ENCODE results near the gene C19orf47.

The C19orf47 gene

GRCh38 chr19:40281381-40282208 is 66.6 kb downstream of the C19orf47 start:
- DNase-seq (ENCODE audit: low spot score): no peak

- no peak for DNase-seq (ENCODE audit: low spot score)
Observed at GRCh38 chr19:40280608-40281221, 67.5 kb downstream of the C19orf47 start.

- DNase-seq (ENCODE audit: low spot score): no peak
Observed at GRCh38 chr19:40279761-40280607, 68.2 kb downstream of the C19orf47 start.

- peak; percentile 77 for DNase-seq (ENCODE audit: low spot score)
Observed at GRCh38 chr19:40279120-40279551, 69.1 kb downstream of the C19orf47 start.

- DNase-seq (ENCODE audit: low spot score): no peak
Observed at GRCh38 chr19:40278361-40279035, 69.7 kb downstream of the C19orf47 start.

GRCh38 chr19:40277356-40278059 is 70.7 kb downstream of the C19orf47 start:
- no peak for DNase-seq (ENCODE audit: low spot score)

GRCh38 chr19:40274585-40275544 is 73.3 kb downstream of the C19orf47 start:
- DNase-seq (ENCODE audit: low spot score): peak; percentile 7

GRCh38 chr19:40273469-40274360 is 74.5 kb downstream of the C19orf47 start:
- DNase-seq (ENCODE audit: low spot score): peak; percentile 11

- no peak for DNase-seq (ENCODE audit: low spot score)
Observed at GRCh38 chr19:40272261-40272660, 75.9 kb downstream of the C19orf47 start.

GRCh38 chr19:40271706-40272105 is 76.5 kb downstream of the C19orf47 start:
- no peak for DNase-seq (ENCODE audit: low spot score)

- no peak for DNase-seq (ENCODE audit: low spot score)
Observed at GRCh38 chr19:40270362-40271089, 77.7 kb downstream of the C19orf47 start.

Measured in AG20443 (cell line).